ENCODE measurements around the gene RNPC3.
"Not testable (repeated sequence)": the region's sequence is repeated elsewhere in the genome, so short reads cannot be mapped to it uniquely, and the experiment has no call there.

Gene RNPC3

DNA sequence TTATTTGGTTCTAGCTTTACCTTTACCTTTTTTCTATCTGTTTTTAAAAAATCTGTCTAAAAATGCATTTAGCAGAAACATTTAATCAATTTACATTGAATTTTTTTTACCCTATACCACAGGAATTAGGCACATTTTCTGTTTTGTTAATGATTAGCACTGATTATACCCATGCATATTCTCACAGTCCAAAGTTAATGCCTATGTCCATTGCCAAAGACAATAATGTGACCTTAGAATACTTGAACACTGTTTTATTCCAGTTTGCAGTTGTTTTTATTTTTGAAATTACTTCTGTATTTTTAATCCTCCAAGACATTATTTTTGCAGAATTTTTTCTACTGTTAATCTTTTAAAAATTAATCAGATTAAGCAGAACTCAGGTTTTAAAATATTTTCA is 34.9 kb downstream of the RNPC3 start:
- DNase-seq (ENCODE audit: low read depth) = no peak

DNA sequence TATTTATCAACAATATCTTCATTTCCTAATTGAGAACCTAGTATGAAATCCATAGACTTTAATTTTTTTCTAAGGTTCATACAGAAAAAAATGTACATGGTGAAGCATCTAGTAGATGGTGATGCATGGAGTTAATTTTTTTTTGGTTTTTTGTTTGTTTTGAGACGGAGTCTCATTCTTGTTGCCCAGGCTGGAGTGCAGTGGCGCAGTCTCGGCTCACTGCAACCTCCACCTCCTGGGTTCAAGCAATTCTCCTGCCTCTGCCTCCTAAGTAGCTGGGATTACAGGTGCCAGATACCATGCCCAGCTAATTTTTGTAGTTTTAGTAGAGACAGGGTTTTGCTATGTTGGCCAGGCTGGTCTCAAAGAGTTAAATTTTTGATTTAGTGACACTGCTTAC is 35.6 kb downstream of the RNPC3 start:
- not testable (repeated sequence) for DNase-seq (ENCODE audit: low read depth)

DNA sequence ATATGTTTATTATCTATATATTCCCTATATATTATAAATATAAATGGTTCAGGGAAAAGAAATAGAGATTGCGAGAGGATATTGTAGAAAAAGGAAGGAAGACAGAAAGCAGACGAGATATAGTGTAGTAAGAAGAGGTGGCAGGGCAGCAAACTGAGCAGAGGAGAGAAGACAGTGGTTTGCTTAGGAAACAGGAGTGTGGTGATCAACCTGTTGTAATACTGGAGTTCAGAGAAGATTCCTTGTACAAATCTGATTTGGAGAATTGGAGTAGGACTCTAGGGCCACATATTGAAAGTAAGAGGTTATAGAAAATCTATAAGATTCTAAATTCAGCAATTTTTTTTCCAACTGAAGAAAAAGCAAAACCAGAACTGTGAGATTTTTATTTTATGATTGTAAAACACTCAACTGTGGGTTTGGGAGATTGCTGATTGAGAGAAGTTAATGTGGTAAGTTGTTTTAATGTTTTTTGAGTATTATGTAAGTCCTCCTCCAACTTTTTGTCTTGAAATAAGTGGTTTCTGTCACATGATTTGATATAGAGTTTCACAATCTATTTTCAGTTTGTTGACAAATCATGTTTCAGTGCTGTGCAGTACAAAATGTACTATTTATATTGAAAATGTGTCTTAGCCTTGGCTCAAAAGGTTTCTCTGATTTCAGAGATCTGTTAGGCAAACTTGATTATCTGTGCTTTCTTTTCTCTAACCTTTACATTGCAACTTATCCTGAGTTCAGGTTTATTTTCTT is 36.3 kb downstream of the RNPC3 start:
- no peak for DNase-seq (ENCODE audit: low read depth)

DNA sequence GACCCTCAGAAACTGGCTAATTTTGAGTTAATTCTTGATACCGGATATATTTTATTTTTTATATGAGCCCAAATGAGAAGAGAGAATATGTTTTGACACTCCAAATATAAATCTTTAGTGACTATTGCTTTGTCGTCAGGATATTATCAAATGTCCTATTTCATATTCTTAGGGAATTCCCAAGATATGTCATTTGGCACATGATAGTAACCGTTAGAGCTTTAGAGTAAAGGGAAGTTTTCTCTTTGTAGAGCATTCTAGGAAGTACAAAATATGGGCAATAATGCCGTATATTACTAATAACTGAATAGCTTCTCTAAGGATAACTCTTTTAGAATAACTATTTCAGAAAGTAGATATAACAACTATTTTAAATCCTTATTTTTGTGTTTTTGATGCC is 37.6 kb downstream of the RNPC3 start:
- DNase-seq (ENCODE audit: low read depth) = no peak

DNA sequence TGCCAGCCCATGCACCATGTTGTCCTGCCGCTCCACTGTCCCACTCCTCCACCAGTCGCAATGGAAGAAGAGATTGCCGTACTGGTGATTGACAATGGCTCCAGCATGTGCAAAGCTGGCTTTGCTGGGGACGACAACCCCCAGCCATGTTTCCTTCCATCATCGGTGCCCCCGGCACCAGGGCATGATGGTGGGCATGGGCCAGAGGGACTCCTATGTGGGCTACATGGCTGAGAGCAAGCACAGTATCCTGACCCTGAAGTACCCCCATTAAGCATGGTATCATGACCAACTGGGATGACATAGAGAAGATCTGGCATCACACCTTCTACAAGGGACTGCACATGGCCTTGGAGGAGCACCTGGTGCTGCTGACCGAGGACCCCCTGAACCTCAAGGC is 44.0 kb downstream of the RNPC3 start:
- no peak for DNase-seq (ENCODE audit: low read depth)

DNA sequence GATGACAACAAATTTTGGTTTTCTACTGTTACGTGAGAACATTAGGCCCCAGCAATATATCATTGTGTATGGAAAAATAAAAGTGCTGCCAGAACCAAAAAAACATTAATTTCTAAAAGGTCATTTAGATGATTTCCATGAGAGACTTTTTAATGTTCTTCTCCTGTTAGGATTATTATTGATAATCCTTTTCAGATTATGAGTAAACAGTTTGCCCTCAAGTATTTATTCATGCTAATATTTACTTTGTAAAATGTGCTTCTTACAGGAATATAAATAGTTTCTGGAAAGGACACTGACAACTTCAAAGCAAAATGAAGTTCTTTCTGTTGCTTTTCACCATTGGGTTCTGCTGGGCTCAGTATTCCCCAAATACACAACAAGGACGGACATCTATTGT is 45.8 kb downstream of the RNPC3 start, which contains the start of gene AMY2B:
TSS of gene AMY2B (plus strand) at position 301 of the 400 bp plus-strand sequence. CDS start at position 315, 14 bp downstream.
- not testable (repeated sequence) for DNase-seq (ENCODE audit: low read depth)

DNA sequence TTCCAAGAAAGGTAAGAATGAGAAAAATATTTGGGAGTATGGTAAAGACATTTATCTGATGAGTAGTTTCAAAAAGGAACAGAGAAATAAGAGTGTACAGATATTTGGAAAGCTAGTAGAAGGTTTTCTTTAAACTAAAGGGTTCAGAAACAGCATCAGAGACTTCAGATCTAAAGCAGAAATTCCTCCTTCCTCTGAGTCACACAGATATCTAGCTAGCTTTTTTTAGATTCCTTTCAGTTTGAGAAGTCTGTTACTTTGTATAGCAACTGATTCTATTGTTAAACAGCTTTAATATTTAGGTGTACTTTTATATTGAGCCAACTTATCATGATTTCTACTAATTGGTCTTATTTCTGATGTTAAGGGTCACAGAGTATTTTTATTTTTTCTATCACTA is 50.6 kb downstream of the RNPC3 start:
- DNase-seq (ENCODE audit: low read depth) = no peak

DNA sequence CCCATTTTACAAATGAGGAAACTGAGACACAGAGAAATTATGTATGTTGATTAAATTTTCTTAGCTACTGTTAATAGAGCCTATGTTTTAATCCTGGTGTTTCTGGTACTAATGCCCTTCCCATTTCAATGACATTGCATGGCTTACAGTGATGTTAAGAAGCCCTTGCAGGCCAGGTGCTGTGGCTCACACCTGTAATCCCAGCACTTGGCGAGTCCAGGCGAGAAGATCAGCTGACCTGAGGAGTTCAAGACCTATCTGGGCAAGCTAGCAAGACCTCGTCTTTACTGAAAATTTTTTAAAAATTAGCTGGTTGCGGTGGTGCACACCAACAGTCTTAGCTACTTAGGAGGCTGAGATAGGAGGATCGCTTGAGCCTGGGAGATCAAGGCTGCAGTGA is 51.3 kb downstream of the RNPC3 start:
- not testable (repeated sequence) for DNase-seq (ENCODE audit: low read depth)

DNA sequence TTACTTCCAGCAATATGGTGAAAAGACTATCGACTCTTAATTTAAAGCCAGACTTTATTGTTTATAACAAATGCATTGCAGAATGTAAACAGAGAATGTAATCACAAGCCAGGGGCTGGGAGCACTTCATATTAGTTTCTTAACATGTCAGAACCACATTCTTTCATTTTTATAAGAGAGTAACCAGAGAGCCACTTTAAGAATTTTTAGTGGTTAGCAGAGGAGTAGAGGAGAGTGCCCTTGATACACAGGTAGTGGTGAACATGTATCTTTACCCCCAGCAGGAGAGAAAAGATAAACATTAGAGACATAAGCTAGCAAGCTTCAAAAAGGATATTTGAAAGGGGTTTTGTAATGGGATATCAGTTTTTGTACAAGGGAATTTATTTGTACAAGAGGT is 57.0 kb downstream of the RNPC3 start:
- no peak for DNase-seq (ENCODE audit: low read depth)

DNA sequence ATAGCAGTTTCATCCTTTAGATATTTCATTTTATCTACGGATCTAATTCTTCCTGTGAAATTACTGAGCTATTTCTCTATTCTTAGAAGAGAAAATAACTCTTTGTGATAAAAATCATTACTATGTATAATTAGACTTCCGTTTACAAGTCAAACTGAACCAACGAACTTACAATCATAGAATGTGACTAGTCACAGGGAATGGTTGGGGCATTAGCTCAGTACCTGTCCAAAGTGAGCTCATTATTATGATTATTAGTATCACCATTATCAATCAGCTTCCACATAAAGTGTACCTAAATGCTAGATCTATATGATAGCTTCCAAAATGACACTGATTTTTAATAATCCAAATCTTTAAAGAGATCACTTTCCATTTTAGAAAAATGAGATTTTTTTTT is 58.4 kb downstream of the RNPC3 start:
- no peak for DNase-seq (ENCODE audit: low read depth)

DNA sequence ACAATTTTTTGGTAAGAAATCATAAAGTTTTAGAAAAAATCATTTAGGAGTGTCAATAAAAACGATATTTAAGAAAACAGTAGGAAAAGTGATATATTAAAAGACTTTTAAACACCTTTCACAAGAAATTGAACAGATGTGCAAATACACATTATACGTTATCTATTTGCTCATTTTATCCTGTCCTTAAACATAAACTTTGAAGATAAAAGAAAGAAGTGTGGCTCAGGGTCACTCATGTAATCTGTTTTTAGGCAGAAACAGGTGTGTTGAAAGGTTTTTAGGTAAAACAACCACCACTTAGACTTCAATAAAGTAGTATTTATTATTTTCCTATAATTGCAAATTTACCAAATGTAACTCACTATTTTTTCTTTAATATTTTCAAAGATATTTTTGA is 59.0 kb downstream of the RNPC3 start:
- no peak for DNase-seq (ENCODE audit: low read depth)

DNA sequence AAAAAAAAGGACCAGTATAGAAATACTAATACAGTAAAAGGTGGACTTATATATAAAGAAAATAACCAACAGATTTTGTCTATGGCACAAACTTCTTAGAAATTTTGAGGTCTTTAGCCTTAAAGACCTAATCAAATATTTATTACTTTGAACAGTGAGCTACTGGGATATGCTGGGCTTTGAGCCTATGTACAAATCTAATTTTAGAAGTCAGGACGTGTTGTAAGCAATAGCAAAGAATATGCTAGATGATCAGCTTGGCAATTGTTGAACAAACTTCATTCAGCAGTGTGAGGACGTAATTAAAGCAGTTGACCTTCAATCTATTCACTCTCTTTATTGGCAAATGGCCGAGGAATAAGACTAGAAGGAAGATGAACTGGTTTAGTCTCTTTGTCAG is 77.2 kb downstream of the RNPC3 start:
- not testable (repeated sequence) for DNase-seq (ENCODE audit: low read depth)

All from stimulated activated CD8-positive, alpha-beta memory T cell treated with anti-CD3 and anti-CD28 coated beads, Interleukin-7, amount 100 ng/mL, for 24 hours (primary cell).